HEK293 (cell line): ENCODE results near the gene BEST1.

Experiments used
- CTCF ChIA-PET: fragments of 350-600 bp; formaldehyde crosslinking; extraction: SDS; loops from one replicate; lab custom pipeline; 2021; ENCODE audit warnings: antibody characterized with exemption; lab: Yijun Ruan, JAX
- POLR2A ChIA-PET: fragments of 300-600 bp; formaldehyde crosslinking; extraction: SDS; loops from one replicate; lab custom pipeline; 2020; ENCODE audit warnings: antibody characterized with exemption, inconsistent platforms; lab: Yijun Ruan, JAX
- H3K27ac ChIP-seq: fragments of 200-500 bp; sonication (Bioruptor generic); 2 replicates; pipeline ENCODE4 v1.5.1; 2014; ENCODE audit warnings: low read depth, low read length, control low read depth, inconsistent platforms; ENCODE audit errors: extremely low read depth
- H3K36me3 ChIP-seq, 2 experiments: fragments of 200-500 bp in 1 of 2; sonication (Bioruptor generic) in 1 of 2; 1 replicate in 1 of 2; 2 replicates in 1 of 2; pipeline ENCODE4 v1.5.1; 2014 to 2017; ENCODE audit warnings: inconsistent platforms in 2 of 2, low read length in 2 of 2; ENCODE audit not compliant: control insufficient read depth in 2 of 2, insufficient read depth in 1 of 2
- H3K4me1 ChIP-seq: fragments of 200-500 bp; sonication (Bioruptor generic); 2 replicates; pipeline ENCODE4 v1.5.1; 2014; ENCODE audit warnings: mild to moderate bottlenecking, low read length, inconsistent platforms; ENCODE audit not compliant: control insufficient read depth, insufficient read depth
- H3K4me3 ChIP-seq: 2 replicates; pipeline ENCODE4 v1.5.1; 2011; ENCODE audit warnings: low read depth, mild to moderate bottlenecking, control low read depth, low read length, moderate library complexity
- H3K9me3 ChIP-seq: fragments of 200-500 bp; sonication (Bioruptor generic); 2 replicates; pipeline ENCODE4 v1.5.1; 2014; ENCODE audit warnings: low read depth, low read length, inconsistent platforms; ENCODE audit not compliant: control insufficient read depth, insufficient read depth
- FEZF1 ChIP-seq: fragments of 450-650 bp; formaldehyde crosslinking; IDR thresholded peaks from 2 replicates; pipeline ENCODE4 v1.5.1; 2016; ENCODE audit warnings: missing biosample characterization, missing genetic modification characterization
- OSR2 ChIP-seq: fragments of 450-650 bp; formaldehyde crosslinking; IDR thresholded peaks from 2 replicates; pipeline ENCODE4 v1.5.1; 2016; ENCODE audit warnings: missing biosample characterization, missing genetic modification characterization
- SP7 ChIP-seq: fragments of 450-650 bp; formaldehyde crosslinking; IDR thresholded peaks from 2 replicates; pipeline ENCODE4 v1.5.1; 2016; ENCODE audit warnings: missing biosample characterization, missing genetic modification characterization
- ZEB2 ChIP-seq: fragments of 450-650 bp; formaldehyde crosslinking; IDR thresholded peaks from 2 replicates; pipeline ENCODE4 v1.5.1; 2016; ENCODE audit warnings: missing biosample characterization, missing genetic modification characterization
- ZFP37 ChIP-seq: fragments of 450-650 bp; formaldehyde crosslinking; IDR thresholded peaks from 2 replicates; pipeline ENCODE4 v1.5.1; 2016; ENCODE audit warnings: missing biosample characterization, missing genetic modification characterization
- ZNF16 ChIP-seq: fragments of 450-650 bp; formaldehyde crosslinking; IDR thresholded peaks from 2 replicates; pipeline ENCODE4 v1.5.1; 2016; ENCODE audit warnings: low read depth, missing biosample characterization, missing genetic modification characterization
- ZNF169 ChIP-seq: fragments of 450-650 bp; formaldehyde crosslinking; IDR thresholded peaks from 2 replicates; pipeline ENCODE4 v1.5.1; 2016; ENCODE audit warnings: missing biosample characterization, missing genetic modification characterization
- ZNF335 ChIP-seq: fragments of 450-650 bp; formaldehyde crosslinking; conservative IDR thresholded peaks from 2 replicates; pipeline ENCODE4 v1.5.1; 2016; ENCODE audit warnings: missing biosample characterization, missing genetic modification characterization
- ZNF394 ChIP-seq: fragments of 450-650 bp; formaldehyde crosslinking; IDR thresholded peaks from 2 replicates; pipeline ENCODE4 v1.5.1; 2016; ENCODE audit warnings: missing biosample characterization, missing genetic modification characterization, mild to moderate bottlenecking, moderate library complexity, borderline replicate concordance
- ZNF416 ChIP-seq: fragments of 450-650 bp; formaldehyde crosslinking; IDR thresholded peaks from 2 replicates; pipeline ENCODE4 v1.5.1; 2016; ENCODE audit warnings: missing biosample characterization, missing genetic modification characterization
- ZNF423 ChIP-seq: fragments of 450-650 bp; formaldehyde crosslinking; IDR thresholded peaks from 2 replicates; pipeline ENCODE4 v1.5.1; 2016; ENCODE audit warnings: missing biosample characterization, missing genetic modification characterization
- ZNF521 ChIP-seq: fragments of 450-650 bp; formaldehyde crosslinking; IDR thresholded peaks from 2 replicates; pipeline ENCODE4 v1.5.1; 2017; ENCODE audit warnings: missing biosample characterization, mild to moderate bottlenecking, missing genetic modification characterization
- ZNF747 ChIP-seq: fragments of 450-650 bp; formaldehyde crosslinking; IDR thresholded peaks from 2 replicates; pipeline ENCODE4 v1.5.1; 2016; ENCODE audit warnings: missing biosample characterization, missing genetic modification characterization
- ZNF76 ChIP-seq: fragments of 450-650 bp; formaldehyde crosslinking; IDR thresholded peaks from 2 replicates; pipeline ENCODE4; 2016; ENCODE audit warnings: low read depth, missing biosample characterization, missing genetic modification characterization, borderline replicate concordance
- ZNF843 ChIP-seq: fragments of 450-650 bp; formaldehyde crosslinking; IDR thresholded peaks from 2 replicates; pipeline ENCODE4 v1.5.1; 2016; ENCODE audit warnings: missing biosample characterization, missing genetic modification characterization
- ZSCAN30 ChIP-seq: fragments of 450-650 bp; IDR thresholded peaks from 2 replicates; pipeline ENCODE4 v1.5.1; 2018; ENCODE audit warnings: missing biosample characterization, mild to moderate bottlenecking, missing genetic modification characterization, moderate library complexity
- TF ChIP-seq, protein P1 (sequence below): sonication (generic); formaldehyde crosslinking; IDR thresholded peaks from 2 replicates; pipeline ENCODE4 v1.8.1; 2022; ENCODE audit warnings: mild to moderate bottlenecking, moderate library complexity, missing genetic modification reagents
- TF ChIP-seq, protein P2 (sequence below): fragments of 450-650 bp; formaldehyde crosslinking; IDR thresholded peaks from 2 replicates; pipeline ENCODE4 v1.5.1; 2017; ENCODE audit warnings: missing biosample characterization, missing genetic modification characterization
- TF ChIP-seq, protein P3 (sequence below): fragments of 450-650 bp; formaldehyde crosslinking; IDR thresholded peaks from 2 replicates; pipeline ENCODE4 v1.5.1; 2016; ENCODE audit warnings: missing biosample characterization, missing genetic modification characterization
- TF ChIP-seq, protein P4 (sequence below): fragments of 450-650 bp; formaldehyde crosslinking; IDR thresholded peaks from 2 replicates; pipeline ENCODE4 v1.5.1; 2016; ENCODE audit warnings: missing biosample characterization, missing genetic modification characterization
- TF ChIP-seq, protein P5 (sequence below): fragments of 450-650 bp; IDR thresholded peaks from 2 replicates; pipeline ENCODE4 v1.5.1; 2018; ENCODE audit warnings: missing biosample characterization, mild to moderate bottlenecking, missing genetic modification characterization
- TF ChIP-seq, protein P6 (sequence below): fragments of 450-650 bp; formaldehyde crosslinking; IDR thresholded peaks from 2 replicates; pipeline ENCODE4 v1.5.1; 2016; ENCODE audit warnings: missing biosample characterization, missing genetic modification characterization

BEST1 gene

DNA sequence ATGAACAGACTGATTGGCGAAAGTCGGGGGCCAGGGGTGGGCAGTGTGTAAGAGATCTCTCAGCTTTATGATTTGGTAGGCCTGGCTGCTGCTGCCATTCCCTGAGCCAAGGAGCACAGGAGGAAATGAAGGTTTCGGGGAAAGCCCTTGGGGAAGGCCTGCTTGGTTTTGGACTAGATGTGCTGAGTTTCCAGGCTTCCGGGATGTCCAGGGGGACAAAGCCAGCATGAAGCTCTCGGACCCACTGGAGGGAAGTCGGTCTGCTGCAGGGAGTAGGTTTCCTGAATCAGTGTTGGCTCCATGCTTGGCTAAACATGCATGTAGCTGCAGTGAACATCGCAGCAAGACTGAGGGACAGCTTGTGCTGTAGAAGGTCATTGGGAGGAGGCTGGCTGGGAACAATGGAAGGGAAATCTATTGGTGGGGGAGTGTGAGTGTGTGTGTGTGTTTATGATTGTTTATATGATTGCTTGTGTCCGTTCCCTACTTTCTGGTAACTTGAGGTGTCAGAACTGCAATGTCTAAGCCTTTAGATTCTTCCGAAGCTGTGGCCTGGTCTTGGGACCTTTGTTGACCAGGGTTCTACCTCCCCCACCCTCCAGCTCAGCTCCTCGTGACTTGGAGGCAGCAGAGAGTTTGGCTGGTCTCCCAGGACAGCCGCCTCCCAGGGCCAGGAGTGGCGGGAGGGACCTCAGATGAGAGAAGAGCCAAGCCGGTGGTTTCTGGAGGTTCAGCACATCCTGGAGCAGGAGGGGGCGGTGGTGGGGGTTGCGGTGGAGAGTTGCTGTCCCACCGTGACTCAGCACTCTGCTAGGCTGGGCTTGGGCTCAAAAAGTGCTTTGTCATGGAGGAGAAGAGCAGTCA, 21.3 kb downstream of the BEST1 start:
- Histone ChIP-seq H3K27ac (peak overlapping the region; percentile 21; the same call in 1 of the 2 replicates), H3K9me3 (no peaks in the 10 kb centered on the region), H3K4me3 (no peak overlapping the region), H3K4me1 (0 out of 2 replicates have a peak, but pooled peaks cover 5% of the 10 kb centered on the region), H3K36me3 (peaks cover 0 to 4% of the 10 kb centered on the region in 2 experiments; a peak in 1 of 3 replicates)
- ChIA-PET CTCF (interaction anchor here (0.5 to 2.0 kb wide), 6 partner anchors 57 to 238 kb away, joined by 3 to 5 read pairs (median 3); no protein-coding TSS in a partner anchor), POLR2A (interaction anchor here (0.7 to 1.8 kb wide), 5 partner anchors 10 to 620 kb away, joined by 3 to 7 read pairs (median 4); partner anchors contain the start of gene TUT1)
- TF ChIP-seq, protein P1, sequence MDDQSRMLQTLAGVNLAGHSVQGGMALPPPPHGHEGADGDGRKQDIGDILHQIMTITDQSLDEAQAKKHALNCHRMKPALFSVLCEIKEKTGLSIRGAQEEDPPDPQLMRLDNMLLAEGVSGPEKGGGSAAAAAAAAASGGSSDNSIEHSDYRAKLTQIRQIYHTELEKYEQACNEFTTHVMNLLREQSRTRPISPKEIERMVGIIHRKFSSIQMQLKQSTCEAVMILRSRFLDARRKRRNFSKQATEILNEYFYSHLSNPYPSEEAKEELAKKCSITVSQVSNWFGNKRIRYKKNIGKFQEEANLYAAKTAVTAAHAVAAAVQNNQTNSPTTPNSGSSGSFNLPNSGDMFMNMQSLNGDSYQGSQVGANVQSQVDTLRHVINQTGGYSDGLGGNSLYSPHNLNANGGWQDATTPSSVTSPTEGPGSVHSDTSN (CRISPR knock-in tag): no peak
- no peak for TF ChIP-seq ZNF16
- TF ChIP-seq, protein P2, sequence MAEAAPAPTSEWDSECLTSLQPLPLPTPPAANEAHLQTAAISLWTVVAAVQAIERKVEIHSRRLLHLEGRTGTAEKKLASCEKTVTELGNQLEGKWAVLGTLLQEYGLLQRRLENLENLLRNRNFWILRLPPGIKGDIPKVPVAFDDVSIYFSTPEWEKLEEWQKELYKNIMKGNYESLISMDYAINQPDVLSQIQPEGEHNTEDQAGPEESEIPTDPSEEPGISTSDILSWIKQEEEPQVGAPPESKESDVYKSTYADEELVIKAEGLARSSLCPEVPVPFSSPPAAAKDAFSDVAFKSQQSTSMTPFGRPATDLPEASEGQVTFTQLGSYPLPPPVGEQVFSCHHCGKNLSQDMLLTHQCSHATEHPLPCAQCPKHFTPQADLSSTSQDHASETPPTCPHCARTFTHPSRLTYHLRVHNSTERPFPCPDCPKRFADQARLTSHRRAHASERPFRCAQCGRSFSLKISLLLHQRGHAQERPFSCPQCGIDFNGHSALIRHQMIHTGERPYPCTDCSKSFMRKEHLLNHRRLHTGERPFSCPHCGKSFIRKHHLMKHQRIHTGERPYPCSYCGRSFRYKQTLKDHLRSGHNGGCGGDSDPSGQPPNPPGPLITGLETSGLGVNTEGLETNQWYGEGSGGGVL (tag by site-specific recombination): peak; percentile 97
- TF ChIP-seq, protein P3, sequence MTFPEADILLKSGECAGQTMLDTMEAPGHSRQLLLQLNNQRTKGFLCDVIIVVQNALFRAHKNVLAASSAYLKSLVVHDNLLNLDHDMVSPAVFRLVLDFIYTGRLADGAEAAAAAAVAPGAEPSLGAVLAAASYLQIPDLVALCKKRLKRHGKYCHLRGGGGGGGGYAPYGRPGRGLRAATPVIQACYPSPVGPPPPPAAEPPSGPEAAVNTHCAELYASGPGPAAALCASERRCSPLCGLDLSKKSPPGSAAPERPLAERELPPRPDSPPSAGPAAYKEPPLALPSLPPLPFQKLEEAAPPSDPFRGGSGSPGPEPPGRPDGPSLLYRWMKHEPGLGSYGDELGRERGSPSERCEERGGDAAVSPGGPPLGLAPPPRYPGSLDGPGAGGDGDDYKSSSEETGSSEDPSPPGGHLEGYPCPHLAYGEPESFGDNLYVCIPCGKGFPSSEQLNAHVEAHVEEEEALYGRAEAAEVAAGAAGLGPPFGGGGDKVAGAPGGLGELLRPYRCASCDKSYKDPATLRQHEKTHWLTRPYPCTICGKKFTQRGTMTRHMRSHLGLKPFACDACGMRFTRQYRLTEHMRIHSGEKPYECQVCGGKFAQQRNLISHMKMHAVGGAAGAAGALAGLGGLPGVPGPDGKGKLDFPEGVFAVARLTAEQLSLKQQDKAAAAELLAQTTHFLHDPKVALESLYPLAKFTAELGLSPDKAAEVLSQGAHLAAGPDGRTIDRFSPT (tag by site-specific recombination): peak; percentile 47; the same call in 1 of the 2 replicates
- peak; percentile 55 for TF ChIP-seq SP7 (tag by site-specific recombination)
- TF ChIP-seq ZFP37: 0 out of 2 replicates have a peak, but pooled peaks have one; percentile 38
- no peak for TF ChIP-seq ZNF521
- TF ChIP-seq, protein P4, sequence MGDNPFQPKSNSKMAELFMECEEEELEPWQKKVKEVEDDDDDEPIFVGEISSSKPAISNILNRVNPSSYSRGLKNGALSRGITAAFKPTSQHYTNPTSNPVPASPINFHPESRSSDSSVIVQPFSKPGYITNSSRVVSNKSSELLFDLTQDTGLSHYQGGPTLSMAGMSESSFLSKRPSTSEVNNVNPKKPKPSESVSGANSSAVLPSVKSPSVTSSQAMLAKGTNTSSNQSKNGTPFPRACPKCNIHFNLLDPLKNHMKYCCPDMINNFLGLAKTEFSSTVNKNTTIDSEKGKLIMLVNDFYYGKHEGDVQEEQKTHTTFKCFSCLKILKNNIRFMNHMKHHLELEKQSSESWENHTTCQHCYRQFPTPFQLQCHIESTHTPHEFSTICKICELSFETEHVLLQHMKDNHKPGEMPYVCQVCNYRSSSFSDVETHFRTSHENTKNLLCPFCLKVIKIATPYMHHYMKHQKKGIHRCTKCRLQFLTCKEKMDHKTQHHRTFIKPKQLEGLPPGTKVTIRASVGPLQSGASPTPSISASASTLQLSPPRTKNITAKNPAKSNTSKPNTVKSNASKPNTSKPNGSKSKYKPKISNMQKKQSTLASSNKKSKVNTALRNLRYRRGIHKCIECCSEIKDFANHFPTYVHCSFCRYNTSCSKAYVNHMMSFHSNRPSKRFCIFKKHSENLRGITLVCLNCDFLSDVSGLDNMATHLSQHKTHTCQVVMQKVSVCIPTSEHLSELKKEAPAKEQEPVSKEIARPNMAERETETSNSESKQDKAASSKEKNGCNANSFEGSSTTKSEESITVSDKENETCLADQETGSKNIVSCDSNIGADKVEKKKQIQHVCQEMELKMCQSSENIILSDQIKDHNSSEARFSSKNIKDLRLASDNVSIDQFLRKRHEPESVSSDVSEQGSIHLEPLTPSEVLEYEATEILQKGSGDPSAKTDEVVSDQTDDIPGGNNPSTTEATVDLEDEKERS: no peak
- peak; percentile 39; the same call in 1 of the 2 replicates for TF ChIP-seq ZNF335 (tag by site-specific recombination)
- 0 out of 2 replicates have a peak, but pooled peaks have one; percentile 27 for TF ChIP-seq ZNF76 (tag by site-specific recombination)
- no peak for TF ChIP-seq ZNF416
- TF ChIP-seq, protein P5, sequence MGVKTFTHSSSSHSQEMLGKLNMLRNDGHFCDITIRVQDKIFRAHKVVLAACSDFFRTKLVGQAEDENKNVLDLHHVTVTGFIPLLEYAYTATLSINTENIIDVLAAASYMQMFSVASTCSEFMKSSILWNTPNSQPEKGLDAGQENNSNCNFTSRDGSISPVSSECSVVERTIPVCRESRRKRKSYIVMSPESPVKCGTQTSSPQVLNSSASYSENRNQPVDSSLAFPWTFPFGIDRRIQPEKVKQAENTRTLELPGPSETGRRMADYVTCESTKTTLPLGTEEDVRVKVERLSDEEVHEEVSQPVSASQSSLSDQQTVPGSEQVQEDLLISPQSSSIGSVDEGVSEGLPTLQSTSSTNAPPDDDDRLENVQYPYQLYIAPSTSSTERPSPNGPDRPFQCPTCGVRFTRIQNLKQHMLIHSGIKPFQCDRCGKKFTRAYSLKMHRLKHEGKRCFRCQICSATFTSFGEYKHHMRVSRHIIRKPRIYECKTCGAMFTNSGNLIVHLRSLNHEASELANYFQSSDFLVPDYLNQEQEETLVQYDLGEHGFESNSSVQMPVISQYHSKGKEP (tag by site-specific recombination): peak; percentile 35; the same call in 1 of the 2 replicates
- no peak for TF ChIP-seq ZNF747 (tag by site-specific recombination)
- TF ChIP-seq OSR2: no peak
- TF ChIP-seq, protein P6, sequence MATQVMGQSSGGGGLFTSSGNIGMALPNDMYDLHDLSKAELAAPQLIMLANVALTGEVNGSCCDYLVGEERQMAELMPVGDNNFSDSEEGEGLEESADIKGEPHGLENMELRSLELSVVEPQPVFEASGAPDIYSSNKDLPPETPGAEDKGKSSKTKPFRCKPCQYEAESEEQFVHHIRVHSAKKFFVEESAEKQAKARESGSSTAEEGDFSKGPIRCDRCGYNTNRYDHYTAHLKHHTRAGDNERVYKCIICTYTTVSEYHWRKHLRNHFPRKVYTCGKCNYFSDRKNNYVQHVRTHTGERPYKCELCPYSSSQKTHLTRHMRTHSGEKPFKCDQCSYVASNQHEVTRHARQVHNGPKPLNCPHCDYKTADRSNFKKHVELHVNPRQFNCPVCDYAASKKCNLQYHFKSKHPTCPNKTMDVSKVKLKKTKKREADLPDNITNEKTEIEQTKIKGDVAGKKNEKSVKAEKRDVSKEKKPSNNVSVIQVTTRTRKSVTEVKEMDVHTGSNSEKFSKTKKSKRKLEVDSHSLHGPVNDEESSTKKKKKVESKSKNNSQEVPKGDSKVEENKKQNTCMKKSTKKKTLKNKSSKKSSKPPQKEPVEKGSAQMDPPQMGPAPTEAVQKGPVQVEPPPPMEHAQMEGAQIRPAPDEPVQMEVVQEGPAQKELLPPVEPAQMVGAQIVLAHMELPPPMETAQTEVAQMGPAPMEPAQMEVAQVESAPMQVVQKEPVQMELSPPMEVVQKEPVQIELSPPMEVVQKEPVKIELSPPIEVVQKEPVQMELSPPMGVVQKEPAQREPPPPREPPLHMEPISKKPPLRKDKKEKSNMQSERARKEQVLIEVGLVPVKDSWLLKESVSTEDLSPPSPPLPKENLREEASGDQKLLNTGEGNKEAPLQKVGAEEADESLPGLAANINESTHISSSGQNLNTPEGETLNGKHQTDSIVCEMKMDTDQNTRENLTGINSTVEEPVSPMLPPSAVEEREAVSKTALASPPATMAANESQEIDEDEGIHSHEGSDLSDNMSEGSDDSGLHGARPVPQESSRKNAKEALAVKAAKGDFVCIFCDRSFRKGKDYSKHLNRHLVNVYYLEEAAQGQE (tag by site-specific recombination): peak; percentile 38; the same call in 1 of the 2 replicates
- no peak for TF ChIP-seq FEZF1 (tag by site-specific recombination)
- peak; percentile 69; the same call in 1 of the 2 replicates for TF ChIP-seq ZNF394
- peak; percentile 63; the same call in 1 of the 2 replicates for TF ChIP-seq ZSCAN30 (tag by site-specific recombination)
- TF ChIP-seq ZEB2 (tag by site-specific recombination): peak; percentile 32; the same call in 1 of the 2 replicates
- no peak for TF ChIP-seq ZNF169
- peak; percentile 41; the same call in 1 of the 2 replicates for TF ChIP-seq ZNF423 (tag by site-specific recombination)
- TF ChIP-seq ZNF843 (tag by site-specific recombination): peak; percentile 48; the same call in 1 of the 2 replicates
